IPS DF 4.7 (cell line): Measurements from ENCODE around the gene ZNF488.

Source experiments
- DNase-seq: peaks from one replicate; pipeline ENCODE4 v3.0.0-alpha.2; 2013; ENCODE audit warnings: low spot score; ENCODE audit errors: extremely low read depth

ZNF488 gene

GRCh38 chr10:47350671-47351640, 33.1 kb downstream of the ZNF488 start:
- DNase-seq = no peak

DNA sequence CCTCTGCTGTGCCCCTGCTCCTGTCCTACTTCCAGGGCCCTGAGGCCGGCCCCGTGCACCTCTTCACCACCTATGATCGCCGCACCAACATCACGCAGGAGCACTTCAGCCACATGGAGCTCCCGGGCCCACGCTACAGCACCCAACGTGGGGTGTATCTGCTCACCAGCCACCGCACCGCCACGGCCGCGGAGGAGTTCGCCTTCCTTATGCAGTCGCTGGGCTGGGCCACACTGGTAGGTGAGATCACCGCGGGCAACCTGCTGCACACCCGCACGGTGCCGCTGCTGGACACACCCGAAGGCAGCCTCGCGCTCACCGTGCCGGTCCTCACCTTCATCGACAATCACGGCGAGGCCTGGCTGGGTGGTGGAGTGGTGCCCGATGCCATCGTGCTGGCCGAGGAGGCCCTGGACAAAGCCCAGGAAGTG, 34.1 kb downstream of the ZNF488 start:
- no peak for DNase-seq

DNA sequence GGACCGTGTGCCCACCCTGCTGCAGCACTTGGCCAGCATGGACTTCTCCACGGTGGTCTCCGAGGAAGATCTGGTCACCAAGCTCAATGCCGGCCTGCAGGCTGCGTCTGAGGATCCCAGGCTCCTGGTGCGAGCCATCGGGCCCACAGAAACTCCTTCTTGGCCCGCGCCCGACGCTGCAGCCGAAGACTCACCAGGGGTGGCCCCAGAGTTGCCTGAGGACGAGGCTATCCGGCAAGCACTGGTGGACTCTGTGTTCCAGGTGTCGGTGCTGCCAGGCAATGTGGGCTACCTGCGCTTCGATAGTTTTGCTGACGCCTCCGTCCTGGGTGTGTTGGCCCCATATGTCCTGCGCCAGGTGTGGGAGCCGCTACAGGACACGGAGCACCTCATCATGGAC, 34.6 kb downstream of the ZNF488 start:
- no peak for DNase-seq

DNA sequence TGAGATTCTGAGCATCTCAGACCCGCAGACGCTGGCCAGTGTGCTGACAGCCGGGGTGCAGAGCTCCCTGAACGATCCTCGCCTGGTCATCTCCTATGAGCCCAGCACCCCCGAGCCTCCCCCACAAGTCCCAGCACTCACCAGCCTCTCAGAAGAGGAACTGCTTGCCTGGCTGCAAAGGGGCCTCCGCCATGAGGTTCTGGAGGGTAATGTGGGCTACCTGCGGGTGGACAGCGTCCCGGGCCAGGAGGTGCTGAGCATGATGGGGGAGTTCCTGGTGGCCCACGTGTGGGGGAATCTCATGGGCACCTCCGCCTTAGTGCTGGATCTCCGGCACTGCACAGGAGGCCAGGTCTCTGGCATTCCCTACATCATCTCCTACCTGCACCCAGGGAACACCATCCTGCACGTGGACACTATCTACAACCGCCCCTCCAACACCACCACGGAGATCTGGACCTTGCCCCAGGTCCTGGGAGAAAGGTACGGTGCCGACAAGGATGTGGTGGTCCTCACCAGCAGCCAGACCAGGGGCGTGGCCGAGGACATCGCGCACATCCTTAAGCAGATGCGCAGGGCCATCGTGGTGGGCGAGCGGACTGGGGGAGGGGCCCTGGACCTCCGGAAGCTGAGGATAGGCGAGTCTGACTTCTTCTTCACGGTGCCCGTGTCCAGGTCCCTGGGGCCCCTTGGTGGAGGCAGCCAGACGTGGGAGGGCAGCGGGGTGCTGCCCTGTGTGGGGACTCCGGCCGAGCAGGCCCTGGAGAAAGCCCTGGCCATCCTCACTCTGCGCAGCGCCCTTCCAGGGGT, 35.2 kb downstream of the ZNF488 start:
- DNase-seq = no peak

- DNase-seq = no peak
Measured at GRCh38 chr10:47348138-47348651, 35.9 kb downstream of the ZNF488 start, which contains the start of gene RBP3. TSS of gene RBP3 (plus strand) at chr10:47348363. CDS start at chr10:47348485, 122 bp downstream.

DNA sequence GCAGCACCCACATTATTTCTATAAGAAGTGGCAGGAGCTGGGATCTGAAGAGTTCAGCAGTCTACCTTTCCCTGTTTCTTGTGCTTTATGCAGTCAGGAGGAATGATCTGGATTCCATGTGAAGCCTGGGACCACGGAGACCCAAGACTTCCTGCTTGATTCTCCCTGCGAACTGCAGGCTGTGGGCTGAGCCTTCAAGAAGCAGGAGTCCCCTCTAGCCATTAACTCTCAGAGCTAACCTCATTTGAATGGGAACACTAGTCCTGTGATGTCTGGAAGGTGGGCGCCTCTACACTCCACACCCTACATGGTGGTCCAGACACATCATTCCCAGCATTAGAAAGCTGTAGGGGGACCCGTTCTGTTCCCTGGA, 36.8 kb downstream of the ZNF488 start:
- no peak for DNase-seq

DNA sequence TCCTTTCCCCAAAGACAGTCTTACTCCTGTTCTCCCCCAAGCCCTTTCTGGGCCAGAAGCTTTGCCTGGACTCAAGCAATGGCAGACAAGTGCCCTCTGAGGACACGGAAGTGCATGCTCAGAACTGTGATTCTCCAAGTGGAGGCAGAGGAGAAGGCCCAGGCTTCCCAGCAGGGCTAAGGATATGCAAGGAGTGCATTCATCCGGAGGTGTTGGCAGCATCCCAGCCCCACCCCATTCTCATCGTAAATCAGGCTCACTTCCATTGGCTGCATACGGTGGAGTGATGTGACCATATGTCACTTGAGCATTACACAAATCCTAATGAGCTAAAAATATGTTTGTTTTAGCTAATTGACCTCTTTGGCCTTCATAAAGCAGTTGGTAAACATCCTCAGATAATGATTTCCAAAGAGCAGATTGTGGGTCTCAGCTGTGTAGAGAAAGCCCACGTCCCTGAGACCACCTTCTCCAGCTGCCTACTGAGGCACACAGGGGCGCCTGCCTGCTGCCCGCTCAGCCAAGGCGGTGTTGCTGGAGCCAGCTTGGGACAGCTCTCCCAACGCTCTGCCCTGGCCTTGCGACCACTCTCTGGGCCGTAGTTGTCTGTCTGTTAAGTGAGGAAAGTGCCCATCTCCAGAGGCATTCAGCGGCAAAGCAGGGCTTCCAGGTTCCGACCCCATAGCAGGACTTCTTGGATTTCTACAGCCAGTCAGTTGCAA, 37.4 kb downstream of the ZNF488 start:
- no peak for DNase-seq

- no peak for DNase-seq
Measured at GRCh38 chr10:47344996-47345870, 38.9 kb downstream of the ZNF488 start.

- DNase-seq = no peak
Measured at GRCh38 chr10:47340608-47341170, 43.4 kb downstream of the ZNF488 start.

- no peak for DNase-seq
Measured at GRCh38 chr10:47339759-47340607, 44.1 kb downstream of the ZNF488 start.

DNA sequence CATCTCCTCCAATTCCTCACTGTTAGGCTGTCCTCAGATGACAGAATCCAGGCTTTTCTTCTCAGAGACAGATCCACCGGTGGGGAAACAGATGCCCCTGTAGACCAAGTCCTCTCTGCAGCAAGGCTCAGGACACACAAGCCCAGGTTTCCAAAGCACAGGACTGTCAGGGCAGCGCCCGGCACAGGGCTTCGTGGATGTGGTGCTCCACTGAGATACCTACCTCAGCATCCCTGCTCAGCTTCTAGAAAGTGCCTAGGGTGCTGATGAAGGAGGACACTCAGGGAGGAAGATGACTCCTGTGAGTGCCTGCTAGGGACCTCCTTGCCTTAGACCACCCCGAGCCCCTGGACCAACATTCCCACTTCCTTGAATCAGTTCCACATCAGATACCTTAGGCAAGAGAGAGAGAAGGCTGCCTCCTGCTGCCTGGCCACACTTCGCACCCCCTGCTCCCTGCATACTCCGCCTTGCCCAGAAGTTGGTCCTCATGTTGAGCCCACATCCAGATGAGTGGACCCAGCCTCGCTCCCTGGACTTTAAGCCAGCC, 44.8 kb downstream of the ZNF488 start:
- DNase-seq = no peak

- DNase-seq = no peak
Measured at GRCh38 chr10:47337310-47337709, 46.8 kb downstream of the ZNF488 start.

DNA sequence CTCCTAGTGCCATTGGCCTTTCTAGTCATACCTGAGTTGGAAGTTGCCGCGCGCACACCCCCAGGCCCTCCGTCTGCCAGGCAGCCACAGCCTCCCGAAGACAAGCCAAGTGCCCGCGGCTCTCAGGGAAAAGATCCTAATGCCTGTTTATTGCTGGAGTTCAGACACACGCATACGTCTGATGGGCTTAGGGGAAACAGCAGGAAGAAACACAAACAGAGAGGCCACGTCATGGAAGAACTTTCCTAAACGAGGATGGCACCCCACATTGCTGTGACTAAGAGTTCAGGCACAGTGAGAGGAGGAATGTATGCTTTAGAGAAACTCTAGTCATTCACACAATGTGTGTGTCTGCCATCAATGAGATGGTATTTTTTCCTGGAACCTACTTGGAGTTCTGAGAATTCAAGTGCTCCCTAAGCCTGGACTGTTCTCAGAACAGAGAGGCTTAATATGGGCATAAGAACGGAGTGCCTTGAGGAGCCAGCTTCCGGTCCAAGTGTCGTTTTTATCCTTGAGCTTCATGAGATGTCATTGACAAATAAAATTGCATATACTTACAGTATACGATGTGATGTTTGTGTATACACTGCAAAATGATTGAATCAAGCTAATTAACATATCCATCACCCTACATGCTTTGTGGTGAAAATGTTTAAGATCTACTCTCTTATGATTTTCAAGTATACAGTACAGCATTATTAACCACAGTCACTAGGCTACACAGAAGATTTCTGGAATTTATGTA, 47.5 kb downstream of the ZNF488 start:
- DNase-seq = no peak

GRCh38 chr10:47335906-47336305, 48.2 kb downstream of the ZNF488 start:
- DNase-seq = no peak

- DNase-seq = no peak
Measured at GRCh38 chr10:47334466-47335295, 49.4 kb downstream of the ZNF488 start.

DNA sequence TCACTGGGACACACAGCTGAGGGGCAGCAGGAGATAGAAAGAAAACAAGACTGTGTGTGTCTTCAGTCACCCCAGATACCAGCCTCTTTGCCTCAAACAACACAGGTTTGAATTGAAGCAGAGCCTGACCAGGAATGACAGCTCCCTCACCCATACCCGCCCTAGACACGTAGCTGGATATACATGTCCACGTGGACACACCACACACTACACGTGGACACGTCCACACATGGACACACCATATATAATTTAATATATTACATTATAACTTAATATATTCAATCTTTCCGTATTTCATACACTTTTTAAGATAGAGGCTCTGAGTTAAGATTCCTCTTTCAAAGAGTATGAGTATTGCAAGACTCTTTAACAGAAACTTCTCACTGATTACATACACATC, 50.6 kb downstream of the ZNF488 start:
- no peak for DNase-seq

DNA sequence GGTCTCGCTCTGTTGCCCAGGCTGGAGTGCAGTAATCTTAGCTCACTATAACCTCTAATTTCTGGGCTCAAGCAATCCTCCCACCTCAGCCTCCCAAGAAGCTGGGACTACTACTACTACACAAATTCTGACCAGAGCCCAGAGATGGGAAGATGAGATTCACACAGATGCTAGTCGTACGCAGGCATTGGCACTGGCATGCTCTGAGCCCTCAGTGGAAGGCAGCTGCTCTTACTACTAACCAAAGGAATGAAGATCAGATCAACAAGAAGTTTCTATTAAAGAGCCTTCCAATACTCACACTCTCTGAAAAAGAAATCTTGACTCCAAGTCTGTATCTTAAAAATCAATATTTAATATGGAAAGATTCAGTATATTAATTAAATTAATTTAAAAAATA, 51.1 kb downstream of the ZNF488 start:
- DNase-seq = no peak
